Panc1 (cell line): ENCODE results near the gene DUSP12. TPM values are rescaled to one million over a fixed set of nuclear protein-coding genes. Genes with fewer than 3 reads are reported as not detected.

Experiments
- ATAC-seq: fragments of 200-7000 bp; cut with Tn5 transposase; 2 replicates; pipeline ENCODE4 v1.9.1; 2020; ENCODE audit warnings: mild to moderate bottlenecking, moderate library complexity
- BruUV-seq: library from RNA; stranded (reverse); fragments of 400-500 nt; replicated peaks from 2 replicates; lab custom pipeline; 2021; lab: Mats Ljungman, UMichigan
- CTCF ChIA-PET: fragments of 300-600 bp; sonication (Branson Sonifier 250); formaldehyde crosslinking; loops from one replicate; lab custom pipeline; 2022; ENCODE audit warnings: antibody characterized with exemption; lab: Charles Lee
- POLR2A ChIA-PET: fragments of 300-600 bp; sonication (Branson Sonifier 250); formaldehyde crosslinking; loops from one replicate; lab custom pipeline; 2022; ENCODE audit warnings: antibody characterized with exemption; lab: Charles Lee
- DNase-seq: peaks from one replicate; pipeline ENCODE4 v3.0.0-alpha.2; 2010; ENCODE audit warnings: low read depth, low spot score
- H3K27ac ChIP-seq: 2 replicates; pipeline ENCODE4 v1.5.1; 2011; ENCODE audit warnings: mild to moderate bottlenecking, low read length, inconsistent platforms
- H3K27me3 ChIP-seq: fragments of 200-500 bp; sonication (Bioruptor generic); 2 replicates; pipeline ENCODE4 v1.6.0; 2014; ENCODE audit warnings: low read length, inconsistent platforms; ENCODE audit not compliant: control insufficient read depth, insufficient read depth
- H3K36me3 ChIP-seq: fragments of 200-500 bp; sonication (Bioruptor generic); 2 replicates; pipeline ENCODE4 v1.5.1; 2014; ENCODE audit warnings: inconsistent platforms, mild to moderate bottlenecking, low read length, moderate library complexity; ENCODE audit not compliant: control insufficient read depth, insufficient read depth
- H3K4me1 ChIP-seq: 2 replicates; pipeline ENCODE4 v1.5.1; 2011; ENCODE audit warnings: inconsistent platforms, mild to moderate bottlenecking, low read length, moderate library complexity; ENCODE audit not compliant: control insufficient read depth, insufficient read depth
- H3K4me3 ChIP-seq, 2 experiments: 2 replicates each; pipeline ENCODE4 v1.5.1; 2011 to 2012; ENCODE audit warnings: low read depth in 2 of 2, low read length in 2 of 2, mild to moderate bottlenecking in 2 of 2, inconsistent platforms in 1 of 2, moderate library complexity in 1 of 2
- H3K9me3 ChIP-seq: fragments of 200-500 bp; sonication (Bioruptor generic); 2 replicates; pipeline ENCODE4 v1.5.1; 2014; ENCODE audit warnings: low read depth, mild to moderate bottlenecking, inconsistent platforms, low read length, moderate library complexity; ENCODE audit not compliant: control insufficient read depth, insufficient read depth
- CTCF ChIP-seq: fragments of 450-650 bp; IDR thresholded peaks from 2 replicates; pipeline ENCODE4 v1.5.1; 2017; ENCODE audit warnings: mild to moderate bottlenecking
- POLR2AphosphoS5 ChIP-seq: IDR thresholded peaks from 2 replicates; pipeline ENCODE4 v1.6.1; 2012; ENCODE audit warnings: mild to moderate bottlenecking, low read depth, low read length, moderate library complexity
- SIN3A ChIP-seq: IDR thresholded peaks from 2 replicates; pipeline ENCODE4 v1.6.1; 2012; ENCODE audit warnings: low read depth, mild to moderate bottlenecking, low read length, moderate library complexity, borderline replicate concordance; ENCODE audit not compliant: insufficient read depth
- TCF7L2 ChIP-seq: IDR thresholded peaks from 2 replicates; pipeline ENCODE4 v1.6.1; 2011; ENCODE audit warnings: mild to moderate bottlenecking, low read depth, low read length, inconsistent platforms
- in situ Hi-C: cut with HindIII; loops from 2 replicates; pipeline ENCODE4 v1.10.0; 2016; ENCODE audit warnings: low sequenced_read_pairs, low pct_unique_long_range_greater_than_20kb
- intact Hi-C: fragments of 100-400 bp; cut with micrococcal nuclease; formaldehyde crosslinking; loops from one replicate; pipeline ENCODE4 v1.10.0; 2022; ENCODE audit not compliant: unreplicated experiment
- total RNA-seq: library from RNA; stranded (reverse); gene quantifications from one replicate; pipeline ENCODE4 v1.2.1, GENCODE V29; 2021; ENCODE audit not compliant: unreplicated experiment
- TF ChIP-seq, protein P1 (sequence below), 2 experiments: IDR thresholded peaks; 2 replicates each; pipeline ENCODE4 v1.6.1; 2011 to 2012; ENCODE audit warnings: low read depth in 2 of 2, control low read depth in 1 of 2, low read length in 1 of 2, mild to moderate bottlenecking in 1 of 2, moderate library complexity in 1 of 2; ENCODE audit not compliant: insufficient read depth in 1 of 2

DUSP12 gene
- total RNA-seq, 1 experiment from 2014 or later: 22.0 TPM

GRCh38 chr1:161792740-161793139 lies 43.2 kb downstream of the DUSP12 start:
- DNase-seq (peak; percentile 62), ATAC-seq (peak; percentile 90)
- no peaks in the 10 kb centered on the region for H3K27me3 ChIP-seq
- ChIA-PET POLR2A (interaction anchor here (0.7 kb wide), 1 partner anchor 36 kb away, joined by 3 read pairs; no protein-coding TSS in a partner anchor), CTCF (interaction anchor here (0.6 to 3.0 kb wide), 9 partner anchors 15 to 256 kb away, joined by 3 to 99 read pairs (median 4); partner anchors contain the start of gene OLFML2B)
- no peaks in the 10 kb centered on the region for H3K9me3 ChIP-seq
- no peak overlapping the region for H3K27ac ChIP-seq
- H3K4me3 ChIP-seq: no peak overlapping the region
- in situ Hi-C loops: no loop called here
- no TSS peak for BruUV-seq
- no peaks in the 10 kb centered on the region for H3K4me1 ChIP-seq
- 0 out of 2 replicates have a peak, but pooled peaks cover 2% of the 10 kb centered on the region for H3K36me3 ChIP-seq
- no peak for TF ChIP-seq SIN3A
- TF ChIP-seq CTCF: peak; percentile 61; the same call in 1 of the 2 replicates
- intact Hi-C loops: loop anchor here (2.0 kb wide), 1 partner anchor 244 kb away; no protein-coding TSS in a partner anchor

- Histone ChIP-seq H3K9me3 (no peaks in the 10 kb centered on the region), H3K4me3 (no peak overlapping the region), H3K27ac (no peak overlapping the region), H3K27me3 (no peaks in the 10 kb centered on the region), H3K36me3 (no peaks in the 10 kb centered on the region), H3K4me1 (no peaks in the 10 kb centered on the region)
- no peak for ATAC-seq
- BruUV-seq: no TSS peak
- intact Hi-C loops: no loop called here
- TF ChIP-seq SIN3A: no peak
- TF ChIP-seq POLR2AphosphoS5: no peak
- TF ChIP-seq TCF7L2: no peak
- TF ChIP-seq, protein P1, sequence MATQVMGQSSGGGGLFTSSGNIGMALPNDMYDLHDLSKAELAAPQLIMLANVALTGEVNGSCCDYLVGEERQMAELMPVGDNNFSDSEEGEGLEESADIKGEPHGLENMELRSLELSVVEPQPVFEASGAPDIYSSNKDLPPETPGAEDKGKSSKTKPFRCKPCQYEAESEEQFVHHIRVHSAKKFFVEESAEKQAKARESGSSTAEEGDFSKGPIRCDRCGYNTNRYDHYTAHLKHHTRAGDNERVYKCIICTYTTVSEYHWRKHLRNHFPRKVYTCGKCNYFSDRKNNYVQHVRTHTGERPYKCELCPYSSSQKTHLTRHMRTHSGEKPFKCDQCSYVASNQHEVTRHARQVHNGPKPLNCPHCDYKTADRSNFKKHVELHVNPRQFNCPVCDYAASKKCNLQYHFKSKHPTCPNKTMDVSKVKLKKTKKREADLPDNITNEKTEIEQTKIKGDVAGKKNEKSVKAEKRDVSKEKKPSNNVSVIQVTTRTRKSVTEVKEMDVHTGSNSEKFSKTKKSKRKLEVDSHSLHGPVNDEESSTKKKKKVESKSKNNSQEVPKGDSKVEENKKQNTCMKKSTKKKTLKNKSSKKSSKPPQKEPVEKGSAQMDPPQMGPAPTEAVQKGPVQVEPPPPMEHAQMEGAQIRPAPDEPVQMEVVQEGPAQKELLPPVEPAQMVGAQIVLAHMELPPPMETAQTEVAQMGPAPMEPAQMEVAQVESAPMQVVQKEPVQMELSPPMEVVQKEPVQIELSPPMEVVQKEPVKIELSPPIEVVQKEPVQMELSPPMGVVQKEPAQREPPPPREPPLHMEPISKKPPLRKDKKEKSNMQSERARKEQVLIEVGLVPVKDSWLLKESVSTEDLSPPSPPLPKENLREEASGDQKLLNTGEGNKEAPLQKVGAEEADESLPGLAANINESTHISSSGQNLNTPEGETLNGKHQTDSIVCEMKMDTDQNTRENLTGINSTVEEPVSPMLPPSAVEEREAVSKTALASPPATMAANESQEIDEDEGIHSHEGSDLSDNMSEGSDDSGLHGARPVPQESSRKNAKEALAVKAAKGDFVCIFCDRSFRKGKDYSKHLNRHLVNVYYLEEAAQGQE (IDR thresholded peaks at IDR 0.05; ENCODE audit: insufficient read depth in 1 of 2, low read depth in 2 of 2, low read length in 1 of 2): no peak
- no peak for TF ChIP-seq CTCF
- ChIA-PET POLR2A (no interaction called here), CTCF (no interaction called here)
- in situ Hi-C loops: no loop called here
- DNase-seq: no peak
These were observed 50.2 kb downstream of the DUSP12 start for GRCh38 chr1:161799792-161800191.
